ENCODE results near the gene ZFYVE27.

ZFYVE27 gene

GRCh38 chr10:97798958-97799610 is 62.2 kb downstream of the ZFYVE27 start:
- no peak for DNase-seq

- DNase-seq: no peak
These were observed 63.5 kb downstream of the ZFYVE27 start for GRCh38 chr10:97800474-97800873.

GRCh38 chr10:97801422-97801821 is 64.5 kb downstream of the ZFYVE27 start:
- DNase-seq: no peak

- no peak for DNase-seq
These were observed 68.4 kb downstream of the ZFYVE27 start for GRCh38 chr10:97805096-97805884.

- DNase-seq: no peak
These were observed 69.0 kb downstream of the ZFYVE27 start for GRCh38 chr10:97805949-97806348.

GRCh38 chr10:97810446-97810845 is 73.5 kb downstream of the ZFYVE27 start:
- no peak for DNase-seq

Data from activated CD4-positive, alpha-beta T cell treated with anti-CD3 and anti-CD28 coated beads, Interleukin-2, amount 50 U/mL, for 4 hours (primary cell).